Neural progenitor cell (in vitro differentiated cells): Measurements from ENCODE around the gene CACNA1C. TPM values are rescaled to one million over a fixed set of nuclear protein-coding genes. Genes with fewer than 3 reads are reported as not detected.

ENCODE experiments used
- DNase-seq: peaks from one replicate; pipeline ENCODE4 v3.0.0-alpha.2; 2016; ENCODE audit warnings: low spot score
- H2AFZ ChIP-seq: fragments of 200-600 bp; sonication (generic); replicated peaks from 2 replicates; pipeline ENCODE4 v1.6.1; 2016; ENCODE audit warnings: antibody characterized with exemption
- H3F3A ChIP-seq: fragments of 200-600 bp; sonication (generic); 2 replicates; pipeline ENCODE4 v1.6.1; 2016; ENCODE audit warnings: antibody characterized with exemption, low read depth
- H3K27ac ChIP-seq: fragments of 200-600 bp; sonication (generic); 2 replicates; pipeline ENCODE4 v1.5.1; 2016; ENCODE audit warnings: mild to moderate bottlenecking
- H3K27me3 ChIP-seq: fragments of 200-600 bp; sonication (generic); 2 replicates; pipeline ENCODE4 v1.6.1; 2016; ENCODE audit warnings: mild to moderate bottlenecking, moderate library complexity
- H3K36me3 ChIP-seq: fragments of 200-600 bp; sonication (generic); 2 replicates; pipeline ENCODE4 v1.5.1; 2016
- H3K4me1 ChIP-seq: fragments of 200-600 bp; sonication (generic); 2 replicates; pipeline ENCODE4 v1.6.1; 2016; ENCODE audit warnings: mixed run types
- H3K4me2 ChIP-seq: fragments of 200-600 bp; sonication (generic); 2 replicates; pipeline ENCODE4 v1.6.1; 2016
- H3K4me3 ChIP-seq: fragments of 200-600 bp; sonication (generic); 2 replicates; pipeline ENCODE4 v1.5.1; 2016
- H3K79me2 ChIP-seq: fragments of 200-600 bp; sonication (generic); 2 replicates; pipeline ENCODE4 v1.6.1; 2016; ENCODE audit warnings: low read depth
- H3K9ac ChIP-seq: fragments of 200-600 bp; sonication (generic); 2 replicates; pipeline ENCODE4 v1.6.1; 2016
- H3K9me3 ChIP-seq: fragments of 200-600 bp; sonication (generic); 2 replicates; pipeline ENCODE4 v1.5.1; 2016; ENCODE audit warnings: low read depth
- H4K20me1 ChIP-seq: fragments of 200-600 bp; sonication (generic); 2 replicates; pipeline ENCODE4 v1.6.1; 2016; ENCODE audit warnings: low read depth
- H3K27ac Mint-ChIP-seq: 3 replicates; pipeline ENCODE4 v1.8.0; 2021; ENCODE audit warnings: mixed read lengths
- H3K27me3 Mint-ChIP-seq: 2 replicates; pipeline ENCODE4 v1.8.0; 2022; ENCODE audit warnings: low read depth, mild to moderate bottlenecking, inconsistent platforms, moderate library complexity, mixed read lengths; ENCODE audit not compliant: insufficient read depth
- H3K36me3 Mint-ChIP-seq: 3 replicates; pipeline ENCODE4 v1.8.0; 2021; ENCODE audit warnings: mixed read lengths
- H3K4me1 Mint-ChIP-seq: 3 replicates; pipeline ENCODE4 v1.8.0; 2021; ENCODE audit warnings: mixed read lengths
- H3K4me3 Mint-ChIP-seq: 3 replicates; pipeline ENCODE4 v1.8.0; 2021; ENCODE audit warnings: mild to moderate bottlenecking, moderate library complexity, mixed read lengths
- H3K9me3 Mint-ChIP-seq: 3 replicates; pipeline ENCODE4 v1.8.0; 2020; ENCODE audit warnings: mixed read lengths
- CTCF ChIP-seq: fragments of 200-600 bp; sonication (generic); IDR thresholded peaks from 2 replicates; pipeline ENCODE4 v1.5.1; 2017; ENCODE audit warnings: antibody characterized with exemption, mild to moderate bottlenecking
- EZH2 ChIP-seq: fragments of 200-600 bp; sonication (generic); IDR thresholded peaks from 2 replicates; pipeline ENCODE4 v1.6.1; 2017; ENCODE audit warnings: antibody characterized with exemption, mild to moderate bottlenecking, moderate library complexity
- EZH2phosphoT487 ChIP-seq: fragments of 200-600 bp; sonication (generic); IDR thresholded peaks from 2 replicates; pipeline ENCODE4 v1.6.1; 2017; ENCODE audit warnings: antibody characterized with exemption
- total RNA-seq: library from RNA; depleted of rRNA; stranded (reverse); fragments of >200 nt; gene quantifications from 2 replicates; pipeline ENCODE4 v1.2.3, GENCODE V29; 2015; ENCODE audit warnings: low replicate concordance

Gene CACNA1C
- total RNA-seq, 1 donor from 2014 or later = 2.7 TPM

- no peaks in the 10 kb centered on the region for H3K27me3 ChIP-seq
Observed at GRCh38 chr12:2083561-2083960, 30.8 kb downstream of the CACNA1C start.

GRCh38 chr12:2084553-2085296, 31.9 kb downstream of the CACNA1C start:
- Mint-ChIP-seq H3K4me3 (no peak overlapping the region), H3K9me3 (peaks cover 6% of the 10 kb centered on the region), H3K27me3 (peaks cover 2% of the 10 kb centered on the region), H3K36me3 (no peaks in the 10 kb centered on the region), H3K27ac (no peak overlapping the region), H3K4me1 (peaks cover 5% of the 10 kb centered on the region)
- Histone ChIP-seq H3K27ac (no peak overlapping the region), H3K9me3 (no peaks in the 10 kb centered on the region), H3K79me2 (no peaks in the 10 kb centered on the region), H4K20me1 (no peaks in the 10 kb centered on the region), H3K9ac (no peak overlapping the region), H3K4me1 (no peaks in the 10 kb centered on the region), H3F3A (no peaks in the 10 kb centered on the region), H3K4me2 (no peak overlapping the region), H3K4me3 (no peak overlapping the region), H2AFZ (no peak overlapping the region), H3K27me3 (no peaks in the 10 kb centered on the region), H3K36me3 (no peaks in the 10 kb centered on the region)
- DNase-seq = no peak
- TF ChIP-seq EZH2 (no peak), EZH2phosphoT487 (no peak)

More at GRCh38 chr12:2083561-2083960, 30.8 kb downstream of the CACNA1C start:
- no peaks in the 10 kb centered on the region for H3K79me2 ChIP-seq
- TF ChIP-seq EZH2phosphoT487 = no peak
- TF ChIP-seq EZH2 = no peak
- TF ChIP-seq CTCF = no peak
- H3F3A ChIP-seq = no peaks in the 10 kb centered on the region
- peaks cover 8% of the 10 kb centered on the region for H3K9me3 Mint-ChIP-seq
- no peak for DNase-seq
- no peaks in the 10 kb centered on the region for H3K9me3 ChIP-seq
- no peak overlapping the region for H3K9ac ChIP-seq
- no peaks in the 10 kb centered on the region for H3K27me3 Mint-ChIP-seq
- H3K4me3 ChIP-seq = no peak overlapping the region
- no peaks in the 10 kb centered on the region for H3K36me3 ChIP-seq
- no peak overlapping the region for H3K27ac Mint-ChIP-seq
- no peak overlapping the region for H2AFZ ChIP-seq
- H3K27ac ChIP-seq = no peak overlapping the region
- H3K36me3 Mint-ChIP-seq = no peaks in the 10 kb centered on the region
- H3K4me1 Mint-ChIP-seq = peaks cover 5% of the 10 kb centered on the region
- H3K4me1 ChIP-seq = no peaks in the 10 kb centered on the region
- H4K20me1 ChIP-seq = no peaks in the 10 kb centered on the region
- H3K4me3 Mint-ChIP-seq = no peak overlapping the region
- no peak overlapping the region for H3K4me2 ChIP-seq

- Mint-ChIP-seq H3K27ac (no peak overlapping the region), H3K4me1 (no peaks in the 10 kb centered on the region), H3K27me3 (peaks cover 5% of the 10 kb centered on the region), H3K36me3 (no peaks in the 10 kb centered on the region), H3K4me3 (no peak overlapping the region), H3K9me3 (no peaks in the 10 kb centered on the region)
- Histone ChIP-seq H3K9ac (no peak overlapping the region), H2AFZ (no peak overlapping the region), H3K27ac (no peak overlapping the region), H3K4me3 (no peak overlapping the region), H3K4me2 (no peak overlapping the region), H4K20me1 (no peaks in the 10 kb centered on the region), H3F3A (no peaks in the 10 kb centered on the region), H3K9me3 (no peaks in the 10 kb centered on the region), H3K79me2 (no peaks in the 10 kb centered on the region), H3K4me1 (no peaks in the 10 kb centered on the region), H3K36me3 (no peaks in the 10 kb centered on the region), H3K27me3 (no peaks in the 10 kb centered on the region)
- no peak for DNase-seq
- no peak for TF ChIP-seq EZH2phosphoT487
- no peak for TF ChIP-seq EZH2
- no peak for TF ChIP-seq CTCF
Observed at GRCh38 chr12:2092354-2092753, 39.6 kb downstream of the CACNA1C start.

GRCh38 chr12:2092890-2093289, 40.1 kb downstream of the CACNA1C start:
- Histone ChIP-seq H3K79me2 (no peaks in the 10 kb centered on the region), H3K9ac (no peak overlapping the region), H3K27ac (no peak overlapping the region), H2AFZ (no peak overlapping the region), H3K9me3 (no peaks in the 10 kb centered on the region), H3K4me3 (no peak overlapping the region), H3K36me3 (no peaks in the 10 kb centered on the region), H3F3A (no peaks in the 10 kb centered on the region), H3K4me1 (no peaks in the 10 kb centered on the region), H4K20me1 (no peaks in the 10 kb centered on the region), H3K27me3 (no peaks in the 10 kb centered on the region), H3K4me2 (no peak overlapping the region)
- H3K27ac Mint-ChIP-seq = no peak overlapping the region
- no peaks in the 10 kb centered on the region for H3K9me3 Mint-ChIP-seq
- peaks cover 5% of the 10 kb centered on the region for H3K27me3 Mint-ChIP-seq
- peaks cover 2% of the 10 kb centered on the region for H3K4me1 Mint-ChIP-seq
- H3K36me3 Mint-ChIP-seq = no peaks in the 10 kb centered on the region
- no peak overlapping the region for H3K4me3 Mint-ChIP-seq
- DNase-seq = no peak
- TF ChIP-seq CTCF = no peak
- TF ChIP-seq EZH2phosphoT487 = no peak
- TF ChIP-seq EZH2 = no peak
